Activated CD4-positive, alpha-beta T cell treated with anti-CD3 and anti-CD28 coated beads, Interleukin-2, amount 50 U/mL, for 1 hour (primary cell): ENCODE data around the gene OSBPL9.
"Not testable (repeated sequence)": the region's sequence is repeated elsewhere in the genome, so short reads cannot be mapped to it uniquely, and the experiment has no call there.

Experiments used
- DNase-seq: peaks from one replicate; pipeline ENCODE4 v3.0.0-alpha.2; 2020

OSBPL9 gene

GRCh38 chr1:51714374-51715019, 97.6 kb downstream of the OSBPL9 start:
- no peak for DNase-seq

- DNase-seq, result no peak
Measured at GRCh38 chr1:51715369-51715768, 98.5 kb downstream of the OSBPL9 start.

GRCh38 chr1:51716746-51717145, 99.9 kb downstream of the OSBPL9 start:
- no peak for DNase-seq

- no peak for DNase-seq
Measured at GRCh38 chr1:51717842-51718241, 101.0 kb downstream of the OSBPL9 start.

GRCh38 chr1:51719146-51719545, 102.3 kb downstream of the OSBPL9 start:
- no peak for DNase-seq

GRCh38 chr1:51724797-51725196, 107.9 kb downstream of the OSBPL9 start:
- DNase-seq, result no peak

GRCh38 chr1:51726051-51726450, 109.2 kb downstream of the OSBPL9 start:
- DNase-seq, result no peak

- DNase-seq, result no peak
Measured at GRCh38 chr1:51726544-51727225, 109.8 kb downstream of the OSBPL9 start.

- DNase-seq, result no peak
Measured at GRCh38 chr1:51727366-51727765, 110.5 kb downstream of the OSBPL9 start.

- DNase-seq, result no peak
Measured at GRCh38 chr1:51728611-51729155, 111.8 kb downstream of the OSBPL9 start.

GRCh38 chr1:51729156-51729823, 112.4 kb downstream of the OSBPL9 start:
- DNase-seq, result peak; percentile 90

GRCh38 chr1:51729824-51730301, 113.0 kb downstream of the OSBPL9 start:
- no peak for DNase-seq

GRCh38 chr1:51731998-51732397, 115.1 kb downstream of the OSBPL9 start:
- DNase-seq, result no peak

GRCh38 chr1:51732701-51733425, 116.0 kb downstream of the OSBPL9 start:
- DNase-seq, result no peak

GRCh38 chr1:51733426-51733774, 116.5 kb downstream of the OSBPL9 start:
- not testable (repeated sequence) for DNase-seq

- no peak for DNase-seq
Measured at GRCh38 chr1:51733793-51734522, 117.1 kb downstream of the OSBPL9 start.

- no peak for DNase-seq
Measured at GRCh38 chr1:51734896-51735745, 118.2 kb downstream of the OSBPL9 start.

GRCh38 chr1:51735746-51736254, 118.9 kb downstream of the OSBPL9 start:
- DNase-seq, result no peak

- no peak for DNase-seq
Measured at GRCh38 chr1:51736702-51737101, 119.8 kb downstream of the OSBPL9 start.

GRCh38 chr1:51738681-51739080, 121.8 kb downstream of the OSBPL9 start:
- DNase-seq, result no peak

GRCh38 chr1:51740652-51741051, 123.8 kb downstream of the OSBPL9 start:
- DNase-seq, result no peak
